Right lobe of liver (tissue), 6 donors: Measurements from ENCODE around the gene SORL1. TPM values are rescaled to one million over a fixed set of nuclear protein-coding genes. Genes with fewer than 3 reads are reported as not detected.
A peak's percentile ranks its signal among the peaks of the same experiment; 100 is the strongest.

ENCODE experiments used
- ATAC-seq, 4 donors: fragments of 200-7000 bp; cut with Tn5 transposase; one replicate each; pipeline ENCODE4 v1.9.1; 2020; ENCODE audit warnings: mild to moderate bottlenecking in 4 of 4, moderate library complexity in 4 of 4
- DNase-seq, 3 donors: peaks; one replicate each; pipeline ENCODE4 v3.0.0-alpha.2; 2020
- H3K27ac ChIP-seq, 3 donors: fragments of 200-600 bp; one replicate each; pipeline ENCODE4 v1.8.0; 2022
- H3K27me3 ChIP-seq, 2 donors: fragments of 200-600 bp; one replicate each; pipeline ENCODE4 v1.8.0; 2022
- H3K36me3 ChIP-seq, 4 donors: fragments of 200-600 bp; sonication (generic) in 1 of 4; one replicate each; pipeline versions ENCODE4 v1.5.1 to v1.8.0; 2017 to 2022; ENCODE audit warnings: control low read depth in 1 of 4
- H3K4me1 ChIP-seq, 4 donors: fragments of 200-600 bp; sonication (generic) in 1 of 4; one replicate each; pipeline versions ENCODE4 v1.5.1 to v1.8.0; 2017 to 2022; ENCODE audit warnings: control low read depth in 1 of 4
- H3K4me3 ChIP-seq, 3 donors: fragments of 200-600 bp; one replicate each; pipeline ENCODE4 v1.8.0; 2022
- H3K9me3 ChIP-seq, 4 donors: fragments of 200-600 bp; sonication (generic) in 1 of 4; one replicate each; pipeline versions ENCODE4 v1.5.1 to v1.8.0; 2017 to 2022; ENCODE audit warnings: control low read depth in 1 of 4
- CTCF ChIP-seq, 4 donors: fragments of 200-600 bp in 3 of 4; fragments of 450-650 bp in 1 of 4; IDR thresholded peaks; one replicate each; pipeline versions ENCODE4 v1.5.1 to v1.8.0; 2016 to 2022; ENCODE audit warnings: antibody characterized with exemption in 4 of 4, mild to moderate bottlenecking in 2 of 4
- POLR2A ChIP-seq: fragments of 450-650 bp; IDR thresholded peaks from one replicate; pipeline ENCODE4 v1.6.1; 2017; ENCODE audit warnings: antibody characterized with exemption, mild to moderate bottlenecking
- WGBS: methylation state at CpG from one replicate; pipeline ENCODE4 v1.1.6; 2018; ENCODE audit warnings: low coverage, low lambda C conversion rate; ENCODE audit not compliant: insufficient coverage; ENCODE audit errors: missing lambda C conversion rate; 5-methylcytosine and 5-hydroxymethylcytosine counted together
- intact Hi-C, 2 donors: fragments of 100-400 bp; cut with DNase I; formaldehyde crosslinking; loops; one replicate each; pipeline versions ENCODE4 v1.11.2 to v1.14.1; 2022
- total RNA-seq, 6 experiments: library from RNA; depleted of rRNA in 2 of 6; stranded (reverse); fragments of >200 nt in 2 of 6; fragmentation: NEBNext Ultra II Directional in 3 of 6; extraction: Animal tissue kit (Norgen Biotek cat#: 25700) in 3 of 6; gene quantifications; one replicate each; pipeline versions ENCODE4 v1.1.0 to v1.2.4, GENCODE V29; 2016 to 2023
- donor health status: DM: no; HTN: yes; CAD: no.
- donor health status: DM: no; HTN: no; CAD: no.
- donor health status: DM: no; HTN: no; CAD: no.
- donor health status: DM: no; HTN: yes; CAD: no.
- donor health status: DM: no; HTN: yes; CAD: no.

The SORL1 gene
- total RNA-seq, 6 experiments from 2014 or later: 45.2 to 137 (median 73.8) TPM

DNA sequence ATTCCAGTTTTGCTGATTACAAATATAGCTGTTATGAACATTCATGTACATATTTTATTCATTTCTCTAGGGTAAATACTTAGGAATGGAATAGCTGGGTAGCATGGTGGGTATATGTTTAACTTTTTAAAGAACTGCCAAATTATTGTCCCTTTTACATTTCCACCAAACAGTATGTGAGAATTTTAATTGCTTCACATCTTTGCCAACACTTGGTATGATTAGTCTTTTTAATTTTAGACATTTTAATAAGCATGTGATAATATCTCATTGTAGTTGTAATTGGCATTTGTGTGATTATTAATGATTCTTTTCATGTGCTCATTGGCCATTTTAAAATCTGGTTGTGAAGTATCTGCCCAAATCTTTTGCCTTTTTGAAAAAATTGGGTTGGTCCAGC is 73.3 kb downstream of the SORL1 start:
- no peak overlapping the region for H3K27ac ChIP-seq
- peaks cover 0 to 60% (median 13%) of the 10 kb centered on the region in 4 donors for H3K36me3 ChIP-seq
- H3K9me3 ChIP-seq: no peaks in the 10 kb centered on the region
- intact Hi-C loops: no loop called here
- DNase-seq (no peak), ATAC-seq (no peak)
- TF ChIP-seq CTCF (IDR thresholded peaks at IDR 0.05): no peak
- no peaks in the 10 kb centered on the region for H3K27me3 ChIP-seq
- no peak overlapping the region for H3K4me3 ChIP-seq
- H3K4me1 ChIP-seq: peaks cover 0 to 3% (median 0%) of the 10 kb centered on the region in 4 donors

GRCh38 chr11:121530257-121530656 is 78.1 kb downstream of the SORL1 start:
- ATAC-seq: no peak
- DNase-seq: no peak
- intact Hi-C loops: no loop called here
- Histone ChIP-seq H3K4me3 (no peak overlapping the region), H3K36me3 (peaks cover 0 to 46% (median 4%) of the 10 kb centered on the region in 4 donors), H3K27ac (no peak overlapping the region), H3K27me3 (no peaks in the 10 kb centered on the region), H3K9me3 (no peaks in the 10 kb centered on the region), H3K4me1 (no peaks in the 10 kb centered on the region)
- TF ChIP-seq POLR2A (no peak), CTCF (IDR thresholded peaks at IDR 0.05) (no peak)
- 90% methylated on average over 2 of the region's 2 CpGs for WGBS

GRCh38 chr11:121533601-121534000 is 81.5 kb downstream of the SORL1 start:
- 40% methylated on average over 3 of the region's 3 CpGs for WGBS
- no peak overlapping the region for H3K4me3 ChIP-seq
- ATAC-seq: no peak
- H3K4me1 ChIP-seq: no peaks in the 10 kb centered on the region
- TF ChIP-seq CTCF (IDR thresholded peaks at IDR 0.05) (no peak), POLR2A (no peak)
- H3K9me3 ChIP-seq: no peaks in the 10 kb centered on the region
- DNase-seq: no peak
- H3K36me3 ChIP-seq: peaks cover 0 to 66% (median 3%) of the 10 kb centered on the region in 4 donors
- no peaks in the 10 kb centered on the region for H3K27me3 ChIP-seq
- H3K27ac ChIP-seq: no peak overlapping the region
- intact Hi-C loops: no loop called here

GRCh38 chr11:121534131-121535093 is 82.3 kb downstream of the SORL1 start:
- ATAC-seq (peak in 2 of 4 donors; percentile 20 to 27), DNase-seq (no peak)
- TF ChIP-seq CTCF (IDR thresholded peaks at IDR 0.05) (no peak), POLR2A (no peak)
- peaks cover 0 to 59% (median 3%) of the 10 kb centered on the region in 4 donors for H3K36me3 ChIP-seq
- intact Hi-C loops: no loop called here
- WGBS: 68% methylated on average over 11 of the region's 12 CpGs
- no peaks in the 10 kb centered on the region for H3K9me3 ChIP-seq
- H3K27ac ChIP-seq: no peak overlapping the region
- H3K27me3 ChIP-seq: no peaks in the 10 kb centered on the region
- no peak overlapping the region for H3K4me3 ChIP-seq
- H3K4me1 ChIP-seq: no peaks in the 10 kb centered on the region
